ENCODE results near the gene DPM2.
A peak's percentile ranks its signal among the peaks of the same experiment; 100 is the strongest.

Gene DPM2

GRCh38 chr9:127934248-127934647, 3.4 kb downstream of the DPM2 start:
- no peak for DNase-seq

- peak; percentile 20 to 26 for DNase-seq
These were observed 6.4 kb downstream of the DPM2 start for GRCh38 chr9:127931092-127931881.

GRCh38 chr9:127930231-127931091, 7.2 kb downstream of the DPM2 start, which contains the start of gene PIP5KL1:
PIP5KL1 (minus strand) TSS chr9:127930777; CDS start chr9:127930752, 25 bp downstream.
- DNase-seq = peak; percentile 20 to 80

- no peak for DNase-seq
These were observed 8.1 kb downstream of the DPM2 start for GRCh38 chr9:127929625-127929979.

- no peak for DNase-seq
These were observed 8.7 kb downstream of the DPM2 start for GRCh38 chr9:127928676-127929624.

GRCh38 chr9:127927988-127928675, 9.5 kb downstream of the DPM2 start:
- peak in 1 of 2 experiments; percentile 41 for DNase-seq

- DNase-seq = peak; percentile 10 to 73
These were observed 10.3 kb downstream of the DPM2 start for GRCh38 chr9:127927201-127927987.

GRCh38 chr9:127926906-127927200, 10.8 kb downstream of the DPM2 start:
- DNase-seq = peak in 1 of 2 experiments; percentile 41

GRCh38 chr9:127925959-127926905, 11.4 kb downstream of the DPM2 start:
- peak in 1 of 2 experiments; percentile 7 for DNase-seq

- DNase-seq = no peak
These were observed 12.8 kb downstream of the DPM2 start for GRCh38 chr9:127924736-127925444.

- DNase-seq = no peak
These were observed 13.9 kb downstream of the DPM2 start for GRCh38 chr9:127923771-127924170.

- no peak for DNase-seq
These were observed 14.6 kb downstream of the DPM2 start for GRCh38 chr9:127923046-127923445.

GRCh38 chr9:127921557-127922120, 16.0 kb downstream of the DPM2 start:
- DNase-seq = peak in 1 of 2 experiments; percentile 24

- DNase-seq = no peak
These were observed 16.9 kb downstream of the DPM2 start for GRCh38 chr9:127920794-127921193.

- DNase-seq = no peak
These were observed 18.3 kb downstream of the DPM2 start for GRCh38 chr9:127919253-127919815.

- DNase-seq = no peak
These were observed 19.2 kb downstream of the DPM2 start for GRCh38 chr9:127918183-127919107.

- DNase-seq = no peak
These were observed 20.1 kb downstream of the DPM2 start for GRCh38 chr9:127917603-127918002.

All from NCI-H526 (cell line).